Neural cell (in vitro differentiated cells): Measurements from ENCODE around the gene PDE10A. TPM values are rescaled to one million over a fixed set of nuclear protein-coding genes. Genes with fewer than 3 reads are reported as not detected.

Source experiments
- H2AFZ ChIP-seq: fragments of 200-600, 300-800 bp; sonication (generic), shearing (Covaris generic); 2 replicates; pipeline ENCODE4 v1.6.0; 2014; ENCODE audit warnings: low read depth, mild to moderate bottlenecking, antibody characterized with exemption, low read length, moderate library complexity
- H3F3A ChIP-seq: fragments of 200-600 bp; shearing (Covaris generic); 2 replicates; pipeline ENCODE4 v1.6.1; 2016; ENCODE audit warnings: mild to moderate bottlenecking, moderate library complexity, mixed read lengths, antibody characterized with exemption, low read length; ENCODE audit not compliant: insufficient read depth, poor library complexity, severe bottlenecking
- H3K27ac ChIP-seq: fragments of 200-600, 300-800 bp; sonication (generic), shearing (Covaris generic); 2 replicates; pipeline ENCODE4 v1.5.1; 2014; ENCODE audit warnings: mild to moderate bottlenecking, low read length, moderate library complexity
- H3K27me3 ChIP-seq: fragments of 300-800, 200-600 bp; sonication (generic), shearing (Covaris generic); 2 replicates; pipeline ENCODE4 v1.6.0; 2014; ENCODE audit warnings: mild to moderate bottlenecking, low read depth, low read length, moderate library complexity; ENCODE audit not compliant: insufficient read depth
- H3K36me3 ChIP-seq: fragments of 300-800, 200-600 bp; sonication (generic), shearing (Covaris generic); 2 replicates; pipeline ENCODE4 v1.5.1; 2014; ENCODE audit warnings: mild to moderate bottlenecking, antibody characterized with exemption, low read length, moderate library complexity; ENCODE audit not compliant: insufficient read depth
- H3K4me2 ChIP-seq: fragments of 300-800, 200-600 bp; sonication (generic), shearing (Covaris generic); 2 replicates; pipeline ENCODE4 v1.6.0; 2014; ENCODE audit warnings: mild to moderate bottlenecking, low read length
- H3K4me3 ChIP-seq: fragments of 300-800, 200-600 bp; sonication (generic), shearing (Covaris generic); 2 replicates; pipeline ENCODE4 v1.5.1; 2014; ENCODE audit warnings: mild to moderate bottlenecking, low read length, moderate library complexity
- H3K79me2 ChIP-seq: fragments of 200-600 bp; shearing (Covaris generic); replicated peaks from 2 replicates; pipeline ENCODE4 v1.6.0; 2014; ENCODE audit warnings: mild to moderate bottlenecking, low read length, moderate library complexity; ENCODE audit not compliant: insufficient read depth
- H3K9ac ChIP-seq: fragments of 300-800, 200-600 bp; sonication (generic), shearing (Covaris generic); 2 replicates; pipeline ENCODE4 v1.6.1; 2016; ENCODE audit warnings: mild to moderate bottlenecking, low read length, mixed read lengths
- H3K9me2 ChIP-seq: fragments of 200-600 bp; shearing (Covaris generic); 2 replicates; pipeline ENCODE4 v1.6.1; 2016; ENCODE audit warnings: mild to moderate bottlenecking, low read length, mixed read lengths; ENCODE audit not compliant: insufficient read depth
- H3K9me3 ChIP-seq: fragments of 200-600, 300-800 bp; sonication (generic), shearing (Covaris generic); 2 replicates; pipeline ENCODE4 v1.6.1; 2016; ENCODE audit warnings: mild to moderate bottlenecking, mixed run types, low read length, moderate library complexity, mixed read lengths
- H4K20me1 ChIP-seq: fragments of 200-600 bp; shearing (Covaris generic); 2 replicates; pipeline ENCODE4 v1.6.1; 2016; ENCODE audit warnings: mild to moderate bottlenecking, mixed run types; ENCODE audit not compliant: insufficient read depth
- EP300 ChIP-seq: fragments of 450-650 bp; conservative IDR thresholded peaks from 2 replicates; pipeline ENCODE4 v1.6.1; 2014; ENCODE audit warnings: antibody characterized with exemption, mild to moderate bottlenecking, moderate library complexity; ENCODE audit not compliant: poor library complexity, severe bottlenecking
- EZH2 ChIP-seq: fragments of 200-600, 300-800 bp; shearing (Covaris generic), sonication (generic); IDR thresholded peaks from 2 replicates; pipeline ENCODE4 v1.6.1; 2014; ENCODE audit warnings: antibody characterized with exemption, low read length, borderline replicate concordance, mild to moderate bottlenecking; ENCODE audit not compliant: insufficient read depth, poor library complexity, severe bottlenecking
- MXI1 ChIP-seq: fragments of 450-650 bp; conservative IDR thresholded peaks from 2 replicates; pipeline ENCODE4 v1.6.1; 2014; ENCODE audit warnings: antibody characterized with exemption, mild to moderate bottlenecking; ENCODE audit not compliant: poor library complexity, severe bottlenecking
- POLR2AphosphoS5 ChIP-seq: IDR thresholded peaks from 2 replicates; pipeline ENCODE4 v1.6.1; 2012
- RAD21 ChIP-seq: fragments of 450-650 bp; conservative IDR thresholded peaks from 2 replicates; pipeline ENCODE4 v1.6.1; 2014; ENCODE audit warnings: antibody characterized with exemption, mild to moderate bottlenecking, moderate library complexity
- SMC3 ChIP-seq: fragments of 450-650 bp; conservative IDR thresholded peaks from 2 replicates; pipeline ENCODE4 v1.6.1; 2014; ENCODE audit warnings: antibody characterized with exemption, mild to moderate bottlenecking, moderate library complexity; ENCODE audit not compliant: poor library complexity
- TAF1 ChIP-seq: IDR thresholded peaks from 2 replicates; pipeline ENCODE4 v1.6.1; 2012; ENCODE audit warnings: low read depth
- polyA plus RNA-seq: library from polyadenylated mRNA; depleted of rRNA; stranded (reverse); fragments of >200 nt; gene quantifications from 2 replicates; pipeline ENCODE4 v1.2.3, GENCODE V29; 2014
- TF ChIP-seq, protein P1 (sequence below): IDR thresholded peaks from 2 replicates; pipeline ENCODE4 v1.6.1; 2012; ENCODE audit warnings: borderline replicate concordance
- TF ChIP-seq, protein P2 (sequence below): fragments of 450-650 bp; IDR thresholded peaks from 2 replicates; pipeline ENCODE4 v1.5.1; 2014; ENCODE audit warnings: antibody characterized with exemption, mild to moderate bottlenecking, moderate library complexity; ENCODE audit not compliant: poor library complexity, severe bottlenecking

The PDE10A gene
- polyA plus RNA-seq, 1 donor from 2014 or later = 52.4 TPM

DNA sequence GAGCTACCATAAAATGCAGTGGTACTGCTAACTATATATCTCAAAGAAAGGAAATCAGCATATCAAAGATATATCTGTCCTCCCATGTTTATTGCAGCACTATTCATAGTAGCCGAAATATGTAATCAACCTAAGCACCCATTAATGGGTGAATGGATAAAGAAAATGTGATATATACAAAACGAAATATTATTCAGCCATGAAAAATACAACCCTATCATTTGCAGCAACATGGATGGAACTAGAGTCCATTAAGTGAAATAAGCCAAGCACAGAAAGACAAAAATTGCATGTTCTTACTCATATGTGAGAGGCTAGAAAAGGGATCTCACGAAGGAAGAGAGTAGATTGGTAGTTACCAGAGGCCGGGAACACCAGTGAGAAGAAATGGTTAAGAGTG is 126.1 kb downstream of the PDE10A start:
- TF ChIP-seq EZH2 (no peak), POLR2AphosphoS5 (no peak), TAF1 (no peak), EP300 (no peak), SMC3 (no peak), MXI1 (no peak), RAD21 (no peak)
- TF ChIP-seq, protein P1, sequence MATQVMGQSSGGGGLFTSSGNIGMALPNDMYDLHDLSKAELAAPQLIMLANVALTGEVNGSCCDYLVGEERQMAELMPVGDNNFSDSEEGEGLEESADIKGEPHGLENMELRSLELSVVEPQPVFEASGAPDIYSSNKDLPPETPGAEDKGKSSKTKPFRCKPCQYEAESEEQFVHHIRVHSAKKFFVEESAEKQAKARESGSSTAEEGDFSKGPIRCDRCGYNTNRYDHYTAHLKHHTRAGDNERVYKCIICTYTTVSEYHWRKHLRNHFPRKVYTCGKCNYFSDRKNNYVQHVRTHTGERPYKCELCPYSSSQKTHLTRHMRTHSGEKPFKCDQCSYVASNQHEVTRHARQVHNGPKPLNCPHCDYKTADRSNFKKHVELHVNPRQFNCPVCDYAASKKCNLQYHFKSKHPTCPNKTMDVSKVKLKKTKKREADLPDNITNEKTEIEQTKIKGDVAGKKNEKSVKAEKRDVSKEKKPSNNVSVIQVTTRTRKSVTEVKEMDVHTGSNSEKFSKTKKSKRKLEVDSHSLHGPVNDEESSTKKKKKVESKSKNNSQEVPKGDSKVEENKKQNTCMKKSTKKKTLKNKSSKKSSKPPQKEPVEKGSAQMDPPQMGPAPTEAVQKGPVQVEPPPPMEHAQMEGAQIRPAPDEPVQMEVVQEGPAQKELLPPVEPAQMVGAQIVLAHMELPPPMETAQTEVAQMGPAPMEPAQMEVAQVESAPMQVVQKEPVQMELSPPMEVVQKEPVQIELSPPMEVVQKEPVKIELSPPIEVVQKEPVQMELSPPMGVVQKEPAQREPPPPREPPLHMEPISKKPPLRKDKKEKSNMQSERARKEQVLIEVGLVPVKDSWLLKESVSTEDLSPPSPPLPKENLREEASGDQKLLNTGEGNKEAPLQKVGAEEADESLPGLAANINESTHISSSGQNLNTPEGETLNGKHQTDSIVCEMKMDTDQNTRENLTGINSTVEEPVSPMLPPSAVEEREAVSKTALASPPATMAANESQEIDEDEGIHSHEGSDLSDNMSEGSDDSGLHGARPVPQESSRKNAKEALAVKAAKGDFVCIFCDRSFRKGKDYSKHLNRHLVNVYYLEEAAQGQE = no peak
- TF ChIP-seq, protein P2, sequence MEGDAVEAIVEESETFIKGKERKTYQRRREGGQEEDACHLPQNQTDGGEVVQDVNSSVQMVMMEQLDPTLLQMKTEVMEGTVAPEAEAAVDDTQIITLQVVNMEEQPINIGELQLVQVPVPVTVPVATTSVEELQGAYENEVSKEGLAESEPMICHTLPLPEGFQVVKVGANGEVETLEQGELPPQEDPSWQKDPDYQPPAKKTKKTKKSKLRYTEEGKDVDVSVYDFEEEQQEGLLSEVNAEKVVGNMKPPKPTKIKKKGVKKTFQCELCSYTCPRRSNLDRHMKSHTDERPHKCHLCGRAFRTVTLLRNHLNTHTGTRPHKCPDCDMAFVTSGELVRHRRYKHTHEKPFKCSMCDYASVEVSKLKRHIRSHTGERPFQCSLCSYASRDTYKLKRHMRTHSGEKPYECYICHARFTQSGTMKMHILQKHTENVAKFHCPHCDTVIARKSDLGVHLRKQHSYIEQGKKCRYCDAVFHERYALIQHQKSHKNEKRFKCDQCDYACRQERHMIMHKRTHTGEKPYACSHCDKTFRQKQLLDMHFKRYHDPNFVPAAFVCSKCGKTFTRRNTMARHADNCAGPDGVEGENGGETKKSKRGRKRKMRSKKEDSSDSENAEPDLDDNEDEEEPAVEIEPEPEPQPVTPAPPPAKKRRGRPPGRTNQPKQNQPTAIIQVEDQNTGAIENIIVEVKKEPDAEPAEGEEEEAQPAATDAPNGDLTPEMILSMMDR = no peak
- Histone ChIP-seq H3F3A (no peaks in the 10 kb centered on the region), H4K20me1 (no peaks in the 10 kb centered on the region), H3K4me3 (no peak overlapping the region), H3K9me2 (no peaks in the 10 kb centered on the region), H3K9me3 (no peaks in the 10 kb centered on the region), H3K27me3 (no peaks in the 10 kb centered on the region), H3K4me2 (no peak overlapping the region), H2AFZ (no peak overlapping the region), H3K79me2 (peaks cover 14% of the 10 kb centered on the region), H3K27ac (no peak overlapping the region), H3K36me3 (peaks cover 7% of the 10 kb centered on the region), H3K9ac (no peak overlapping the region)

DNA sequence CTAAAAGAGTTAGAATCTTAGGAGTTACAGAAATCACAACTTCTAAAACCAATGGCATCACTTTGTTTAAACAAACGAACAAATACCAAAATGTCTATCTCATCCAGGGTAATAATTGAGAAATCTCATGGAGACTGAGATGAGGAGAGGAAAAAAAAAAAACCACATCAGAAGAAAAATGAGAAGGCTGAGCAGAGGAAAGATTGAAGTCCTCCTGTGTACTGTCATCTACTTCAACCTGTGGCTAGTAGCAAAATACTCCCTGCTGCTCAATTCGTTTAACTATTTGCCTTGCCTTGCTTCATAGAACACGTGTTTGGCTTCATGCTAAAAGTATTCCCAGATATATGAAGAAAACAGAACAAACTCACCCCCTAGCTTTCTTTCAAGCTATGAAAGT is 143.7 kb downstream of the PDE10A start:
- no peaks in the 10 kb centered on the region for H3K9me2 ChIP-seq
- no peaks in the 10 kb centered on the region for H3K27me3 ChIP-seq
- peaks cover 20% of the 10 kb centered on the region for H3K79me2 ChIP-seq
- no peak overlapping the region for H3K4me3 ChIP-seq
- no peak overlapping the region for H3K4me2 ChIP-seq
- H2AFZ ChIP-seq = no peak overlapping the region
- H3K36me3 ChIP-seq = no peaks in the 10 kb centered on the region
- no peaks in the 10 kb centered on the region for H4K20me1 ChIP-seq
- TF ChIP-seq, protein P1 = no peak
- TF ChIP-seq SMC3 (no peak), EZH2 (no peak), TAF1 (no peak), MXI1 (no peak), EP300 (no peak), RAD21 (no peak)
- TF ChIP-seq, protein P2 = no peak
- H3F3A ChIP-seq = no peaks in the 10 kb centered on the region
- H3K9ac ChIP-seq = no peak overlapping the region
- H3K27ac ChIP-seq = no peak overlapping the region
- H3K9me3 ChIP-seq = no peaks in the 10 kb centered on the region
